Esophagus (tissue), 2 donors: Measurements from ENCODE around the gene TUNAR. TPM values are rescaled to one million over a fixed set of nuclear protein-coding genes. Genes with fewer than 3 reads are reported as not detected.

Experiments
- H3K27ac ChIP-seq, 2 donors: one replicate each; pipeline ENCODE4 v1.5.1; 2013; ENCODE audit warnings: low read depth in 2 of 2, mild to moderate bottlenecking in 2 of 2, inconsistent platforms in 1 of 2, low read length in 1 of 2, moderate library complexity in 1 of 2
- H3K27me3 ChIP-seq, 2 donors: one replicate each; pipeline ENCODE4 v1.6.1; 2013; ENCODE audit warnings: low read length in 2 of 2, control low read depth in 1 of 2, mild to moderate bottlenecking in 1 of 2; ENCODE audit not compliant: insufficient read depth in 2 of 2, control insufficient read depth in 1 of 2
- H3K36me3 ChIP-seq, 2 donors: one replicate each; pipeline ENCODE4 v1.6.1; 2013; ENCODE audit warnings: low read length in 1 of 2; ENCODE audit not compliant: control insufficient read depth in 2 of 2, insufficient read depth in 2 of 2
- H3K4me1 ChIP-seq, 2 donors: one replicate each; pipeline ENCODE4 v1.6.1; 2013; ENCODE audit warnings: low read length in 1 of 2; ENCODE audit not compliant: control insufficient read depth in 2 of 2, insufficient read depth in 2 of 2
- H3K4me3 ChIP-seq, 2 donors: one replicate each; pipeline ENCODE4 v1.5.1; 2013; ENCODE audit warnings: low read length in 2 of 2, mild to moderate bottlenecking in 2 of 2, low read depth in 1 of 2, moderate library complexity in 1 of 2
- H3K9me3 ChIP-seq, 2 donors: one replicate each; pipeline ENCODE4 v1.6.1; 2013; ENCODE audit warnings: mild to moderate bottlenecking in 2 of 2, low read depth in 1 of 2, low read length in 1 of 2, moderate library complexity in 1 of 2; ENCODE audit not compliant: control insufficient read depth in 2 of 2, insufficient read depth in 1 of 2
- WGBS, 2 donors: extraction: QIAGEN DNeasy Blood & Tissue Kit; methylation state at CpG; one replicate each; pipeline ENCODE4 v1.1.7; 2013; 5-methylcytosine and 5-hydroxymethylcytosine counted together
- polyA plus RNA-seq, 2 donors: library from polyadenylated mRNA; stranded (reverse); fragments of 200-250 nt; gene quantifications; one replicate each; pipeline ENCODE4 v1.2.3, GENCODE V29; 2013
- donor health status: healthy with polysubstance abuse.
- donor health status: Bipolar disorder and iron deficiency.

Gene TUNAR
- polyA plus RNA-seq, 2 donors: 0.01 TPM; not detected in 1

GRCh38 chr14:95902273-95902826, 25.7 kb downstream of the TUNAR start:
- Histone ChIP-seq H3K27me3 (no peaks in the 10 kb centered on the region), H3K4me1 (no peaks in the 10 kb centered on the region), H3K9me3 (peaks cover 0 to 3% of the 10 kb centered on the region in 2 donors), H3K27ac (no peak overlapping the region), H3K4me3 (no peak overlapping the region), H3K36me3 (no peaks in the 10 kb centered on the region)
- 68 to 76% methylated on average over 10 of the region's 10 CpGs for WGBS, 2 donors

GRCh38 chr14:95903165-95903564, 26.5 kb downstream of the TUNAR start:
- Histone ChIP-seq H3K4me3 (no peak overlapping the region), H3K27ac (no peak overlapping the region), H3K9me3 (peaks cover 0 to 3% of the 10 kb centered on the region in 2 donors), H3K36me3 (no peaks in the 10 kb centered on the region), H3K27me3 (no peaks in the 10 kb centered on the region), H3K4me1 (no peaks in the 10 kb centered on the region)
- 78 to 82% methylated on average over 5 of the region's 5 CpGs for WGBS, 2 donors

GRCh38 chr14:95903616-95904107, 27.0 kb downstream of the TUNAR start:
- Histone ChIP-seq H3K27ac (no peak overlapping the region), H3K4me3 (no peak overlapping the region), H3K4me1 (no peaks in the 10 kb centered on the region), H3K27me3 (no peaks in the 10 kb centered on the region), H3K9me3 (peaks cover 0 to 3% of the 10 kb centered on the region in 2 donors), H3K36me3 (no peaks in the 10 kb centered on the region)
- WGBS, 2 donors: 56 to 64% methylated on average over 4 of the region's 4 CpGs

- WGBS, 2 donors: 79 to 82% methylated on average over 4 of the region's 4 CpGs
- no peaks in the 10 kb centered on the region for H3K9me3 ChIP-seq
- H3K4me1 ChIP-seq: no peaks in the 10 kb centered on the region
- H3K36me3 ChIP-seq: no peaks in the 10 kb centered on the region
- no peaks in the 10 kb centered on the region for H3K27me3 ChIP-seq
- H3K27ac ChIP-seq: no peak overlapping the region
- H3K4me3 ChIP-seq: no peak overlapping the region
Measured at GRCh38 chr14:95906591-95906990, 30.0 kb downstream of the TUNAR start.

GRCh38 chr14:95910628-95911027, 34.0 kb downstream of the TUNAR start:
- no peaks in the 10 kb centered on the region for H3K9me3 ChIP-seq
- no peak overlapping the region for H3K4me3 ChIP-seq
- H3K27me3 ChIP-seq: no peaks in the 10 kb centered on the region
- H3K36me3 ChIP-seq: no peaks in the 10 kb centered on the region
- H3K4me1 ChIP-seq: no peaks in the 10 kb centered on the region
- WGBS, 2 donors: 54% methylated on average over 4 of the region's 4 CpGs
- H3K27ac ChIP-seq: no peak overlapping the region

- no peaks in the 10 kb centered on the region for H3K4me1 ChIP-seq
- no peaks in the 10 kb centered on the region for H3K36me3 ChIP-seq
- H3K9me3 ChIP-seq: no peaks in the 10 kb centered on the region
- 91 to 93% methylated on average over 7 of the region's 7 CpGs for WGBS, 2 donors
- H3K27me3 ChIP-seq: no peaks in the 10 kb centered on the region
- no peak overlapping the region for H3K27ac ChIP-seq
- H3K4me3 ChIP-seq: no peak overlapping the region
Measured at GRCh38 chr14:95911456-95911855, 34.8 kb downstream of the TUNAR start.

- Histone ChIP-seq H3K9me3 (no peaks in the 10 kb centered on the region), H3K27me3 (no peaks in the 10 kb centered on the region), H3K36me3 (no peaks in the 10 kb centered on the region), H3K4me1 (no peaks in the 10 kb centered on the region), H3K27ac (no peak overlapping the region), H3K4me3 (no peak overlapping the region)
- 37 to 39% methylated on average over 7 of the region's 7 CpGs for WGBS, 2 donors
Measured at GRCh38 chr14:95915330-95915729, 38.7 kb downstream of the TUNAR start.

- Histone ChIP-seq H3K27me3 (no peaks in the 10 kb centered on the region), H3K4me1 (no peaks in the 10 kb centered on the region), H3K4me3 (no peak overlapping the region), H3K36me3 (no peaks in the 10 kb centered on the region), H3K9me3 (no peaks in the 10 kb centered on the region), H3K27ac (no peak overlapping the region)
- WGBS, 2 donors: 10 to 11% methylated on average over 6 of the region's 6 CpGs
Measured at GRCh38 chr14:95918466-95918865, 41.8 kb downstream of the TUNAR start.

- 70 to 72% methylated on average over 11 of the region's 11 CpGs for WGBS, 2 donors
- Histone ChIP-seq H3K4me3 (no peak overlapping the region), H3K4me1 (no peaks in the 10 kb centered on the region), H3K27me3 (no peaks in the 10 kb centered on the region), H3K27ac (no peak overlapping the region), H3K9me3 (no peaks in the 10 kb centered on the region), H3K36me3 (no peaks in the 10 kb centered on the region)
Measured at GRCh38 chr14:95920769-95921438, 44.3 kb downstream of the TUNAR start.

- Histone ChIP-seq H3K4me1 (no peaks in the 10 kb centered on the region), H3K4me3 (no peak overlapping the region), H3K36me3 (no peaks in the 10 kb centered on the region), H3K9me3 (no peaks in the 10 kb centered on the region), H3K27me3 (no peaks in the 10 kb centered on the region), H3K27ac (no peak overlapping the region)
- WGBS, 2 donors: 81 to 85% methylated on average over 4 of the region's 4 CpGs
Measured at GRCh38 chr14:95922080-95922479, 45.4 kb downstream of the TUNAR start.
